K562 (cell line): ENCODE results near the gene CLIC3. TPM values are rescaled to one million over a fixed set of nuclear protein-coding genes. Genes with fewer than 3 reads are reported as not detected.

Source experiments
- ATAC-seq: fragments of 200-7000 bp; cut with Tn5 transposase; 3 replicates; pipeline ENCODE4 v1.9.1; 2020; ENCODE audit warnings: moderate library complexity
- BruUV-seq: library from RNA; stranded (reverse); fragments of 400-500 nt; replicated peaks from 2 replicates; lab custom pipeline; 2021; lab: Mats Ljungman, UMichigan
- CTCF ChIA-PET: fragments of 300-600 bp; formaldehyde crosslinking; extraction: SDS; loops from one replicate; lab custom pipeline; 2021; ENCODE audit warnings: low intra/inter-chr PET ratio; lab: Yijun Ruan, JAX
- POLR2A ChIA-PET: fragments of 300-600, 350-650 bp; sonication (Branson Sonifier 250); formaldehyde crosslinking; extraction: SDS; loops from one replicate; lab custom pipeline; 2021; ENCODE audit warnings: antibody characterized with exemption, inconsistent platforms; lab: Yijun Ruan, JAX
- DNase-seq, 4 experiments: peaks; one replicate each; pipeline versions ENCODE4 v3.0.0 to v3.0.0-alpha.2; 2011 to 2018; ENCODE audit warnings: low spot score in 3 of 4, mixed read lengths in 3 of 4; ENCODE audit errors: extremely low read depth in 1 of 4
- FAIRE-seq: peaks from 2 replicates; lab custom pipeline; 2011; peaks lifted over from hg19 to GRCh38; lab: Jason Lieb, UNC
- H2AFZ ChIP-seq: 2 replicates; pipeline ENCODE4 v1.6.0; 2011; ENCODE audit warnings: low read depth, low read length, control low read depth, inconsistent platforms
- H3K27ac ChIP-seq: fragments of 200-600 bp; 3 replicates; pipeline ENCODE4 v1.8.0; 2011; ENCODE audit warnings: low read depth, mild to moderate bottlenecking, control low read depth, inconsistent platforms, low read length, moderate library complexity, mixed read lengths; ENCODE audit errors: extremely low read depth
- H3K27me3 ChIP-seq, 2 experiments: fragments of 300-600 bp in 1 of 2; 2 replicates in 1 of 2; 3 replicates in 1 of 2; pipeline versions ENCODE4 v1.6.0 to v1.8.0; 2011; ENCODE audit warnings: inconsistent platforms in 2 of 2, low read length in 2 of 2, mild to moderate bottlenecking in 1 of 2, mixed read lengths in 1 of 2, moderate library complexity in 1 of 2; ENCODE audit not compliant: control insufficient read depth in 2 of 2, insufficient read depth in 2 of 2
- H3K36me3 ChIP-seq: fragments of 300-600 bp; 3 replicates; pipeline ENCODE4 v1.8.0; 2011; ENCODE audit warnings: mild to moderate bottlenecking, low read length, inconsistent platforms; ENCODE audit not compliant: control insufficient read depth, insufficient read depth
- H3K4me1 ChIP-seq, 2 experiments: fragments of 200-600 bp in 1 of 2; replicated peaks in 1 of 2; 2 replicates in 1 of 2; 3 replicates in 1 of 2; pipeline versions ENCODE4 v1.5.1 to v1.8.0; 2011; ENCODE audit warnings: inconsistent platforms in 2 of 2, low read length in 2 of 2, mild to moderate bottlenecking in 1 of 2, mixed read lengths in 1 of 2, moderate library complexity in 1 of 2; ENCODE audit not compliant: control insufficient read depth in 2 of 2, insufficient read depth in 2 of 2
- H3K4me2 ChIP-seq: 2 replicates; pipeline ENCODE4 v1.6.1; 2011; ENCODE audit warnings: low read length, control low read depth, inconsistent platforms, mixed read lengths; ENCODE audit not compliant: insufficient read depth
- H3K4me3 ChIP-seq: fragments of 200-600 bp; sonication (generic), shearing (Covaris generic); 2 replicates; pipeline ENCODE4 v1.5.1; 2016; ENCODE audit warnings: control low read depth, inconsistent platforms
- H3K79me2 ChIP-seq: fragments of 200-600 bp; 3 replicates; pipeline ENCODE4 v1.8.0; 2011; ENCODE audit warnings: low read length, inconsistent platforms; ENCODE audit not compliant: control insufficient read depth, insufficient read depth
- H3K9ac ChIP-seq, 2 experiments: 2 replicates each; pipeline versions ENCODE4 v1.6.0 to v1.6.1; 2011; ENCODE audit warnings: low read depth in 2 of 2, low read length in 2 of 2, control low read depth in 1 of 2, inconsistent platforms in 1 of 2, mild to moderate bottlenecking in 1 of 2, mixed read lengths in 1 of 2; ENCODE audit not compliant: insufficient read depth in 1 of 2
- H3K9me1 ChIP-seq: one replicate; pipeline ENCODE4 v1.6.0; 2011; ENCODE audit warnings: inconsistent platforms, mild to moderate bottlenecking, low read length, moderate library complexity; ENCODE audit not compliant: control insufficient read depth, insufficient read depth
- H3K9me3 ChIP-seq: replicated peaks from 2 replicates; pipeline ENCODE4 v1.5.1; 2011; ENCODE audit warnings: low read depth, low read length, inconsistent platforms; ENCODE audit not compliant: control insufficient read depth, insufficient read depth
- H4K20me1 ChIP-seq: replicated peaks from 2 replicates; pipeline ENCODE4 v1.6.1; 2011; ENCODE audit warnings: low read length, inconsistent platforms, mixed read lengths; ENCODE audit not compliant: control insufficient read depth, insufficient read depth
- CTBP1 ChIP-seq: fragments of 450-650 bp; IDR thresholded peaks from 2 replicates; pipeline ENCODE4 v1.6.1; 2016; ENCODE audit warnings: borderline replicate concordance
- ETS1 ChIP-seq: conservative IDR thresholded peaks from 2 replicates; pipeline ENCODE4 v1.6.1; 2011; ENCODE audit warnings: low read depth, mild to moderate bottlenecking, low read length; ENCODE audit not compliant: control insufficient read depth
- FOXA3 ChIP-seq, 2 experiments: fragments of 450-650 bp in 1 of 2; sonication (generic) in 1 of 2; formaldehyde crosslinking; IDR thresholded peaks in 1 of 2; conservative IDR thresholded peaks in 1 of 2; 2 replicates each; pipeline versions ENCODE4 v1.4.0 to v1.8.0; 2020 to 2022; ENCODE audit warnings: mild to moderate bottlenecking in 2 of 2, missing genetic modification reagents in 1 of 2
- FOXP4 ChIP-seq: sonication (generic); formaldehyde crosslinking; IDR thresholded peaks from 2 replicates; pipeline ENCODE4 v1.8.0; 2022; ENCODE audit warnings: mild to moderate bottlenecking, missing genetic modification reagents, borderline replicate concordance
- MCM7 ChIP-seq, 2 experiments: fragments of 450-650 bp; IDR thresholded peaks; 2 replicates each; pipeline ENCODE4 v1.6.1; 2016 to 2018
- SRSF1 ChIP-seq: fragments of 200-400 bp; formaldehyde crosslinking; IDR thresholded peaks from 2 replicates; pipeline ENCODE4 v1.6.1; 2017; ENCODE audit warnings: mild to moderate bottlenecking, low read depth, low read length, moderate library complexity
- ZNF174 ChIP-seq: fragments of 250-450 bp; sonication (Bioruptor Pico); IDR thresholded peaks from 2 replicates; pipeline ENCODE4 v1.4.0; 2020; ENCODE audit warnings: mild to moderate bottlenecking
- ZNF318 ChIP-seq, 2 experiments: fragments of 450-650 bp; IDR thresholded peaks; 2 replicates each; pipeline ENCODE4 v1.6.1; 2016; ENCODE audit warnings: mild to moderate bottlenecking in 2 of 2, borderline replicate concordance in 1 of 2, low read depth in 1 of 2, moderate library complexity in 1 of 2
- WGBS: fragments of 100-300 bp; shearing (Covaris generic); methylation state at CpG from one replicate; pipeline ENCODE4 v1.1.6; 2016; ENCODE audit warnings: low coverage, mixed read lengths; ENCODE audit not compliant: insufficient coverage; ENCODE audit errors: missing lambda C conversion rate; 5-methylcytosine and 5-hydroxymethylcytosine counted together
- in situ Hi-C: fragments of 300-500 bp; cut with MboI; formaldehyde crosslinking; loops from 4 replicates; pipeline ENCODE4 v1.15.0; 2018; ENCODE audit warnings: inconsistent platforms, mixed read lengths
- intact Hi-C: fragments of 100-400 bp; cut with micrococcal nuclease; formaldehyde crosslinking; loops from 2 replicates; pipeline ENCODE4 v1.14.2; 2022
- polyA plus RNA-seq, 8 experiments: library from polyadenylated mRNA; depleted of rRNA in 4 of 8; stranded (reverse) in 5 of 8; unstranded in 3 of 8; fragments of >200 nt; fragmentation: Nextera tagmentation in 2 of 8; fragmentation: Illumina TruSeq in 1 of 8; extraction: Ambion mirVana in 2 of 8; extraction: Trizol in 1 of 8; gene quantifications; 2 replicates each; pipeline versions ENCODE4 v1.2.1 to v1.2.3, GENCODE V29; 2011 to 2014; ENCODE audit warnings: inconsistent platforms in 1 of 8, missing spikeins in 1 of 8
- total RNA-seq, 7 experiments: library from RNA; depleted of rRNA in 6 of 7; stranded (reverse); fragments of >200 nt in 6 of 7; fragmentation: Illumina TruSeq in 2 of 7; extraction: Trizol in 2 of 7; gene quantifications; 2 replicates each; pipeline versions ENCODE4 v1.2.1 to v1.2.3, GENCODE V29; 2011 to 2021; ENCODE audit warnings: low replicate concordance in 1 of 7

CLIC3 gene
- total and polyA plus RNA-seq, 9 of the 15 experiments (the other 6 are each of a cell fraction or from before 2014, with no cell fraction given), result 0.27 to 0.29 TPM; not detected in 7

- intact Hi-C loops (no loop called here), in situ Hi-C loops (no loop called here)
- peak overlapping the region in 1 of 2 experiments; percentile 80; a peak in 2 of 4 replicates for H3K9ac ChIP-seq
- no peak overlapping the region for H3K4me3 ChIP-seq
- DNase-seq, result no peak
- WGBS, result 81% methylated on average over 21 of the region's 39 CpGs
- H3K9me3 ChIP-seq, result no peaks in the 10 kb centered on the region
- no peaks in the 10 kb centered on the region for H3K9me1 ChIP-seq
- no peak overlapping the region for H3K4me2 ChIP-seq
- H4K20me1 ChIP-seq, result no peaks in the 10 kb centered on the region
- FAIRE-seq, result no peak
- H3K27ac ChIP-seq, result no peak overlapping the region
- H3K27me3 ChIP-seq, result no peaks in the 10 kb centered on the region
- peaks cover 0 to 70% of the 10 kb centered on the region in 2 experiments; a peak in 2 of 5 replicates for H3K4me1 ChIP-seq
- no peaks in the 10 kb centered on the region for H3K79me2 ChIP-seq
- ChIA-PET CTCF (no interaction called here), POLR2A (interaction anchor here (0.6 to 0.7 kb wide), 2 partner anchors 86 to 160 kb away, joined by 3 read pairs; no protein-coding TSS in a partner anchor)
- no peaks in the 10 kb centered on the region for H3K36me3 ChIP-seq
- BruUV-seq, result no TSS peak
- no peak overlapping the region for H2AFZ ChIP-seq
- no peak for ATAC-seq
- TF ChIP-seq ZNF174 (no peak), ETS1 (no peak), SRSF1 (no peak), ZNF318 (IDR thresholded peaks at IDR 0.05; ENCODE audit: borderline replicate concordance in 1 of 2, low read depth in 1 of 2) (no peak), MCM7 (IDR thresholded peaks at IDR 0.05) (no peak), FOXP4 (CRISPR knock-in tag) (no peak), FOXA3 (CRISPR knock-in tag; conservative IDR thresholded peaks at IDR 0.05 in 1 of 2, IDR thresholded peaks at IDR 0.05 in 1 of 2) (no peak), CTBP1 (no peak)
These were observed 15.7 kb upstream of the CLIC3 start for GRCh38 chr9:137011907-137012675.
